GM18909 (cell line): ENCODE measurements around the gene KIAA0825.
"Not testable (repeated sequence)": the region's sequence is repeated elsewhere in the genome, so short reads cannot be mapped to it uniquely, and the experiment has no call there.

ENCODE experiments used
- ATAC-seq: cut with Tn5 transposase; IDR thresholded peaks from one replicate; pipeline ENCODE4 v1.9.1; 2021; ENCODE audit warnings: mild to moderate bottlenecking; ENCODE audit not compliant: unreplicated experiment, poor library complexity

KIAA0825 gene

GRCh38 chr5:94153736-94154450 is 464.5 kb downstream of the KIAA0825 start:
- ATAC-seq, result no peak

GRCh38 chr5:94143621-94144020 is 474.8 kb downstream of the KIAA0825 start:
- ATAC-seq, result not testable (repeated sequence)

DNA sequence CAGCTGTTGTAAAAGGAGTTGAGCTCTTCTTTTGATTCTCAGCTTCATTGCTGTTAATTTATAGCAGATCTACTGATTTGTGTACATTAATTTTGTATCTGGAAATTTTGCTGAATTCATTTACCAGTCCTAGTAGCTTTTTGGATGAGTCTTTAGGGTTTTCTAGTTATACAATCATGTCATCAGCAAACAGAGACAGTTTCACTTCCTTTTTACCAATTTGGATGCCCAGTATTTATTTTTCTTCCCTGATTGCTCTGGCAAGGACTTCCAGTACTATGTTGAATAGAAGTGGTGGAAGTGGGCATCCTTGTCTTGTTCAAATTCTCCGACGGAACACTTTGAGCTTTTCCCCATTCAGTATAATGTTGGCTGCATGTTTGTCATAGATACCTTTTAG is 478.1 kb downstream of the KIAA0825 start:
- ATAC-seq, result no peak

- no peak for ATAC-seq
These were observed 488.3 kb downstream of the KIAA0825 start for GRCh38 chr5:94130077-94130476.

- ATAC-seq, result no peak
These were observed 493.3 kb downstream of the KIAA0825 start for GRCh38 chr5:94125107-94125506.

DNA sequence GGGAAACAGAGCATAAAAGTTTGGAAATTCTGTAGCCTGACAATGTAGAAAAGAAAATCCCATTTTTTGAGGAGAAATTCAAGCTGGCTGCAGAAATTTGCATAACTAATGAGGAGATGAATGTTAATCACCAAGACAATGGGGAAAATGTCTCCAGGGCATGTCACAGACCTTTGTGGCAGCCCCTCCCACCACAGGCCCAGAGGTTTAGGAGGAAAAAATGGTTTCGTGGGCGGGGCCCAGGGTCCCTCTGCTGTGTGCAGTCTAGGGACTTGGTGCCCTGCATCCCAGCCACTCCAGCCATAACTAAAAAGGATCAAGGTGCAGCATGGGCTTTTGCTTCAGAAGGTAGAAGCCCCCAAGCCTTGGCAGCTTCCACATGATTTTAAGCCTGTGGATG is 502.1 kb downstream of the KIAA0825 start:
- ATAC-seq, result not testable (repeated sequence)

DNA sequence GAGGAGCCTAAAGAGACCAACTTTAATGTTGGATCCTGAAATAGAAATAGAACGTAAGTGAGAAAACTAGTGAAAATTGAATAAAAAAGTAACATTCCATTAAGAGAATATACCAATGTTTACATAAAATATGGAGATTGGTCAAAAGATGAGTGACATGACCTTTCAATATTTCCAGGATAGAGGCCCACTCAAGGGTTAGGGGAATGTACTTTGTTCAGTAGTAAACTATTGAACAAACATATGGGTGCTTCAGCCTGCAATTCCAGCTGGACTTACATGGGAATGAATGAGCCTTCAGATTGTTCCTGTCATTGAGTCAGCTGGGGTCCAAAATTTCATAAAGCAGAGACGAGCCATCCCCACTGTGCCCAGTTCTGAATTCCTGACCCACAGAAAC is 505.3 kb downstream of the KIAA0825 start:
- no peak for ATAC-seq

DNA sequence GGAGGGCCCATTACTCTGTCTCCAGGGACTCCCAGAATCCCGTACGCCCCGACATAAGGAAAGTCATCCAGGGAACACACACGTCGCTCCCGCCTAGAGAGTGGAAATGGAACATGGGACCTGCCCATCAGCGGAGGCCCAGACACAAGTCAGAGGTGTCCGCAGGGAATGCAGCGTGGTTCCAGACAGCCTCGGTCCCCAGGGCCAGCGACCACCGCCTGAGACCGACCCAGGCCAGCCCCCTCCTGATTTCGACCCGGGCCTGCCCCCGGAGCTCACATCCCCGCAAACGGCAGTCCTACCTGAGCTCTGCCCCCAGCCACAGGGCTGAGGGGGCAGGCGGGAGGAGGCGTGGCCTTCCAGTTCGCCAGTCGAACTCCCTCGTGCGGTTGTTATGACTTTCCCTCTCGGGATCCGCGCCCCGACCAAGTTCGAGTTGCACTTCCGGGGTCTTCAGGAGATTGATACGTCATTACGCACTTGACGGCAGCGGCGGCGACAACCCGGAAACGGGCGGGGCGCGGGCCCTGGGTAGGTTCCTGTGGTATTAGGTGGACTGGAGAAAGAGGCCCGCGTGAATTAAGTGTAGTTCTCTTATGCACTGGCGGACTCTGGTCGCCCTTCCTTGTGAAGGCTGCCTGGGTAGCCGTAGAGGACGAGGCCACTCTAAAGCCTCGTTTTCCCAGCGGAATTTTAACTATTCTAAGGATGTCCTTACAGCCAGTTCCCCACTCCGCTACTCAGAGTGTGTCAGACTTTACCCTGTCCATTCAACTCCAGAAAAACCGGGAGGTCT is 507.0 kb downstream of the KIAA0825 start:
- ATAC-seq, result peak; percentile 100

DNA sequence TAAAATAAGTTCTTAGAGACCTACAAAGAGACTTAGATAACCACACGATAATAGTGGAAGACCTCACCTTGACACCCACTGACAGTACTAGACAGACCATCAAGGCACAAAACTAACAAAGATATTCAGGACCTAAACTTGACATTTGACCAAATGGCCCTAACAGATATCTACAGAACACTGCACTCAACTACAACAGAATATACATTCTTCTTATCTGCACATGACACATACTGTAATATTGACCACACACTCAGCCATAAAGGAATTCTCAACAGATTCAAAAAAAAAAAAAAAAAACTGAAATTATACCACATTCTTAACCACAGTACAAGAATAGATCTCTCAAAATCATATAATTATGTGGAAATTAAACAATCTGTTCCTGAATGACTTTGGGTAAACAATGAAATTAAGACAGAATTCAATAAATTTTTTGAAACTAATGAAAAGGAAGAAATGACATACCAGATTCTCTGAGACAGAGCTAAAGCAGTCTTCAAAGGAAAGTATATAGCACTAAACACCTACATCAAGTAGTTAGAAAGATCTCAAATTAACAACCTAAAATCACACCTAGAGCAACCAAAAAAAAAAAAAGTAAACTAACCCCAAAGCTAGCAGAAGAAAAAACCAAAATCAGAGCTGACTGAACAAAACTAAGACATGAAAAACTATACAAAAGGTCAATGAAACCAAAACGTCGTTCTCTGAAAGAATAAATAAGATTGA is 514.7 kb downstream of the KIAA0825 start:
- ATAC-seq, result no peak
